ENCODE data around the gene ZWINT. TPM values are rescaled to one million over a fixed set of nuclear protein-coding genes. Genes with fewer than 3 reads are reported as not detected.

The ZWINT gene
- total RNA-seq, 2 donors from 2014 or later, result 1.3 to 1.8 TPM

- H3K36me3 ChIP-seq, result no peaks in the 10 kb centered on the region
- no peak overlapping the region for H3K27ac ChIP-seq
- H3K4me1 ChIP-seq, result no peaks in the 10 kb centered on the region
- DNase-seq (ENCODE audit: low spot score), result no peak
- no peak overlapping the region for H3K4me3 ChIP-seq
- H3K9me3 ChIP-seq, result no peaks in the 10 kb centered on the region
- TF ChIP-seq, protein P1, sequence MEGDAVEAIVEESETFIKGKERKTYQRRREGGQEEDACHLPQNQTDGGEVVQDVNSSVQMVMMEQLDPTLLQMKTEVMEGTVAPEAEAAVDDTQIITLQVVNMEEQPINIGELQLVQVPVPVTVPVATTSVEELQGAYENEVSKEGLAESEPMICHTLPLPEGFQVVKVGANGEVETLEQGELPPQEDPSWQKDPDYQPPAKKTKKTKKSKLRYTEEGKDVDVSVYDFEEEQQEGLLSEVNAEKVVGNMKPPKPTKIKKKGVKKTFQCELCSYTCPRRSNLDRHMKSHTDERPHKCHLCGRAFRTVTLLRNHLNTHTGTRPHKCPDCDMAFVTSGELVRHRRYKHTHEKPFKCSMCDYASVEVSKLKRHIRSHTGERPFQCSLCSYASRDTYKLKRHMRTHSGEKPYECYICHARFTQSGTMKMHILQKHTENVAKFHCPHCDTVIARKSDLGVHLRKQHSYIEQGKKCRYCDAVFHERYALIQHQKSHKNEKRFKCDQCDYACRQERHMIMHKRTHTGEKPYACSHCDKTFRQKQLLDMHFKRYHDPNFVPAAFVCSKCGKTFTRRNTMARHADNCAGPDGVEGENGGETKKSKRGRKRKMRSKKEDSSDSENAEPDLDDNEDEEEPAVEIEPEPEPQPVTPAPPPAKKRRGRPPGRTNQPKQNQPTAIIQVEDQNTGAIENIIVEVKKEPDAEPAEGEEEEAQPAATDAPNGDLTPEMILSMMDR (IDR thresholded peaks at IDR 0.05), result no peak
- no peaks in the 10 kb centered on the region for H3K27me3 ChIP-seq
These were observed 44.5 kb downstream of the ZWINT start for GRCh38 chr10:56316603-56317002.

All from right atrium auricular region (tissue), 2 donors.